H1 (cell line): ENCODE results near the gene PTGDS. TPM values are rescaled to one million over a fixed set of nuclear protein-coding genes. Genes with fewer than 3 reads are reported as not detected.

Source experiments
- CTCF ChIA-PET: fragments of 300-600 bp; sonication (Branson Sonifier 250); formaldehyde crosslinking; loops from one replicate; lab custom pipeline; 2021; ENCODE audit not compliant: partially characterized antibody; lab: Charles Lee
- POLR2A ChIA-PET: fragments of 300-600 bp; sonication (Branson Sonifier 250); formaldehyde crosslinking; loops from one replicate; lab custom pipeline; 2021; ENCODE audit warnings: inconsistent platforms; ENCODE audit not compliant: partially characterized antibody; lab: Charles Lee
- DNase-seq, 2 experiments: peaks; one replicate each; pipeline versions ENCODE4 v3.0.0 to v3.0.0-alpha.2; 2010 to 2022; ENCODE audit warnings: low spot score in 2 of 2, low read depth in 1 of 2, mixed read lengths in 1 of 2
- FAIRE-seq: peaks from 2 replicates; lab custom pipeline; 2011; peaks lifted over from hg19 to GRCh38; lab: Jason Lieb, UNC
- H2AFZ ChIP-seq: 2 replicates; pipeline ENCODE4 v1.8.1; 2012; ENCODE audit warnings: low read length, inconsistent platforms
- H2AK5ac ChIP-seq: 2 replicates; pipeline ENCODE4 v1.6.1; 2013; ENCODE audit warnings: low read depth, low read length
- H2BK120ac ChIP-seq: replicated peaks from 2 replicates; pipeline ENCODE3; 2013; ENCODE audit warnings: low read depth, low read length, inconsistent platforms
- H2BK12ac ChIP-seq: 2 replicates; pipeline ENCODE4 v1.6.1; 2013; ENCODE audit warnings: low read depth, low read length
- H2BK15ac ChIP-seq: 2 replicates; pipeline ENCODE4 v1.6.1; 2013; ENCODE audit warnings: low read length
- H2BK20ac ChIP-seq: 2 replicates; pipeline ENCODE4 v1.6.1; 2013; ENCODE audit warnings: low read length
- H2BK5ac ChIP-seq: 2 replicates; pipeline ENCODE4 v1.6.1; 2013; ENCODE audit warnings: low read depth, low read length
- H3K14ac ChIP-seq: 2 replicates; pipeline ENCODE4 v1.6.1; 2013; ENCODE audit warnings: inconsistent platforms; ENCODE audit not compliant: insufficient read length
- H3K18ac ChIP-seq: 2 replicates; pipeline ENCODE4 v1.6.1; 2013; ENCODE audit warnings: low read length; ENCODE audit errors: extremely low read depth
- H3K23ac ChIP-seq: 2 replicates; pipeline ENCODE4 v1.6.1; 2013; ENCODE audit warnings: inconsistent platforms; ENCODE audit not compliant: insufficient read length
- H3K23me2 ChIP-seq: 2 replicates; pipeline ENCODE4 v1.6.1; 2013; ENCODE audit warnings: low read depth, low read length
- H3K27ac ChIP-seq: 2 replicates; pipeline ENCODE4 v1.6.1; 2011; ENCODE audit warnings: low read depth, low read length, inconsistent platforms
- H3K27me3 ChIP-seq, 4 experiments: replicated peaks in 1 of 4; 1 replicate in 1 of 4; 2 replicates in 3 of 4; pipeline versions ENCODE4 v1.6.1 to v1.8.1; 2011 to 2013; ENCODE audit warnings: low read length in 3 of 4, mild to moderate bottlenecking in 3 of 4, inconsistent platforms in 2 of 4, mixed read lengths in 2 of 4, moderate library complexity in 1 of 4; ENCODE audit not compliant: control insufficient read depth in 3 of 4, insufficient read depth in 3 of 4; ENCODE audit errors: extremely low read depth in 1 of 4
- H3K36me3 ChIP-seq, 4 experiments: 2 replicates each; pipeline versions ENCODE4 v1.6.1 to v1.8.1; 2011 to 2013; ENCODE audit warnings: mild to moderate bottlenecking in 4 of 4, low read length in 3 of 4, moderate library complexity in 2 of 4, control low read depth in 1 of 4, inconsistent platforms in 1 of 4; ENCODE audit not compliant: insufficient read depth in 4 of 4, control insufficient read depth in 2 of 4
- H3K4ac ChIP-seq: replicated peaks from 2 replicates; pipeline ENCODE3; 2013; ENCODE audit warnings: low read length, low read depth, mixed read lengths, inconsistent platforms; ENCODE audit not compliant: insufficient read length
- H3K4me1 ChIP-seq, 4 experiments: replicated peaks in 1 of 4; 1 replicate in 1 of 4; 2 replicates in 3 of 4; pipeline versions ENCODE4 v1.6.1 to v1.8.1; 2011 to 2013; ENCODE audit warnings: low read length in 3 of 4, inconsistent platforms in 2 of 4, mixed read lengths in 1 of 4; ENCODE audit not compliant: insufficient read depth in 4 of 4, control insufficient read depth in 3 of 4
- H3K4me2 ChIP-seq, 2 experiments: 2 replicates each; pipeline versions ENCODE4 v1.6.1 to v1.8.1; 2011 to 2013; ENCODE audit warnings: low read depth in 2 of 2, low read length in 2 of 2, control low read depth in 1 of 2, inconsistent platforms in 1 of 2, mild to moderate bottlenecking in 1 of 2; ENCODE audit not compliant: insufficient read depth in 1 of 2
- H3K4me3 ChIP-seq, 4 experiments: fragments of 200-600, 300-600 bp in 1 of 4; sonication (generic), shearing (Covaris generic), sonication (Bioruptor Twin) in 1 of 4; 2 replicates each; pipeline versions ENCODE4 v1.5.1 to v1.8.1; 2011 to 2016; ENCODE audit warnings: low read length in 4 of 4, low read depth in 3 of 4, control low read depth in 2 of 4, inconsistent platforms in 2 of 4, mild to moderate bottlenecking in 2 of 4, mixed read lengths in 1 of 4, moderate library complexity in 1 of 4; ENCODE audit not compliant: insufficient read depth in 2 of 4; ENCODE audit errors: extremely low read depth in 1 of 4
- H3K56ac ChIP-seq: replicated peaks from 2 replicates; pipeline ENCODE3; 2013; ENCODE audit warnings: low read depth, mild to moderate bottlenecking, mixed read lengths, low read length, inconsistent platforms; ENCODE audit not compliant: insufficient read length
- H3K79me1 ChIP-seq: 2 replicates; pipeline ENCODE4 v1.6.1; 2013; ENCODE audit warnings: low read depth, low read length, control low read depth
- H3K79me2 ChIP-seq, 2 experiments: 2 replicates each; pipeline versions ENCODE4 v1.6.1 to v1.8.1; 2012 to 2013; ENCODE audit warnings: low read length in 2 of 2, mild to moderate bottlenecking in 2 of 2, inconsistent platforms in 1 of 2; ENCODE audit not compliant: insufficient read depth in 2 of 2, control insufficient read depth in 1 of 2
- H3K9ac ChIP-seq, 4 experiments: replicated peaks in 1 of 4; 1 replicate in 1 of 4; 2 replicates in 3 of 4; pipeline versions ENCODE4 v1.6.1 to v1.8.1; 2011 to 2013; ENCODE audit warnings: low read depth in 3 of 4, low read length in 3 of 4, control low read depth in 2 of 4, mild to moderate bottlenecking in 2 of 4, moderate library complexity in 2 of 4, inconsistent platforms in 1 of 4; ENCODE audit errors: extremely low read depth in 1 of 4
- H3K9me3 ChIP-seq, 2 experiments: 2 replicates each; pipeline versions ENCODE4 v1.6.1 to v1.8.1; 2012 to 2013; ENCODE audit warnings: mild to moderate bottlenecking in 2 of 2, moderate library complexity in 2 of 2, control low read depth in 1 of 2, inconsistent platforms in 1 of 2, low read depth in 1 of 2, low read length in 1 of 2, mixed read lengths in 1 of 2; ENCODE audit not compliant: insufficient read depth in 2 of 2
- H4K20me1 ChIP-seq, 2 experiments: replicated peaks in 1 of 2; 2 replicates each; pipeline versions ENCODE3 to v1.8.1; 2011 to 2013; ENCODE audit warnings: inconsistent platforms in 2 of 2, low read length in 2 of 2, mild to moderate bottlenecking in 1 of 2; ENCODE audit not compliant: insufficient read depth in 2 of 2, control insufficient read depth in 1 of 2
- H4K5ac ChIP-seq: 2 replicates; pipeline ENCODE4 v1.6.1; 2013; ENCODE audit warnings: low read length, low read depth, mixed read lengths, inconsistent platforms; ENCODE audit not compliant: insufficient read length
- H4K8ac ChIP-seq: 2 replicates; pipeline ENCODE4 v1.8.0; 2013; ENCODE audit warnings: mild to moderate bottlenecking, moderate library complexity, low read length, inconsistent platforms; ENCODE audit not compliant: insufficient read depth; ENCODE audit errors: extremely low read depth
- H4K91ac ChIP-seq: replicated peaks from 2 replicates; pipeline ENCODE3; 2013; ENCODE audit warnings: low read length, mixed read lengths, inconsistent platforms; ENCODE audit not compliant: insufficient read length
- BCL11A ChIP-seq, 2 experiments: IDR thresholded peaks; one replicate each; pipeline ENCODE4 v1.6.1; 2011; ENCODE audit warnings: low read depth in 2 of 2, low read length in 2 of 2, mild to moderate bottlenecking in 2 of 2
- EZH2 ChIP-seq: fragments of 200-600 bp; sonication (generic); IDR thresholded peaks from 2 replicates; pipeline ENCODE4 v1.7.1; 2012; ENCODE audit warnings: low read depth, mild to moderate bottlenecking, moderate library complexity, low read length, inconsistent platforms; ENCODE audit not compliant: severe bottlenecking
- HDAC2 ChIP-seq, 2 experiments: fragments of 300-600 bp in 1 of 2; sonication (generic) in 1 of 2; IDR thresholded peaks; 2 replicates each; pipeline ENCODE4 v1.6.1; 2011 to 2012; ENCODE audit warnings: low read depth in 2 of 2, low read length in 2 of 2, mild to moderate bottlenecking in 2 of 2, moderate library complexity in 2 of 2, borderline replicate concordance in 1 of 2, inconsistent platforms in 1 of 2
- KDM5A ChIP-seq: fragments of 200-600 bp; IDR thresholded peaks from 2 replicates; pipeline ENCODE4 v1.7.1; 2012; ENCODE audit warnings: mild to moderate bottlenecking, low read length, inconsistent platforms, mixed read lengths
- TAF7 ChIP-seq: optimal IDR thresholded peaks from 2 replicates; pipeline ENCODE3; 2011; ENCODE audit warnings: low read depth, mild to moderate bottlenecking, inconsistent platforms, low read length, moderate library complexity, borderline replicate concordance
- WGBS, 2 experiments: shearing (Covaris generic) in 1 of 2; methylation state at CpG; one replicate each; pipeline versions ENCODE4 v1.1.6 to v1.1.7; 2013 to 2015; ENCODE audit warnings: low lambda C conversion rate in 2 of 2, mixed read lengths in 2 of 2, inconsistent platforms in 1 of 2, low coverage in 1 of 2, missing lambda C conversion rate in 1 of 2; ENCODE audit not compliant: insufficient replicate concordance in 2 of 2, insufficient coverage in 1 of 2, insufficient read length in 1 of 2; ENCODE audit errors: extremely low coverage in 1 of 2, missing lambda C conversion rate in 1 of 2; 5-methylcytosine and 5-hydroxymethylcytosine counted together
- polyA plus RNA-seq, 7 experiments: library from polyadenylated mRNA; depleted of rRNA in 3 of 7; stranded (reverse) in 5 of 7; unstranded in 2 of 7; fragments of >200 nt in 5 of 7; fragments of 200-250 nt in 2 of 7; gene quantifications; 1 replicate in 5 of 7; 2 replicates in 1 of 7; 4 replicates in 1 of 7; pipeline versions ENCODE4 v1.2.1 to v1.2.3, GENCODE V29; 2011 to 2013; ENCODE audit warnings: missing spikeins in 2 of 7, mixed read lengths in 2 of 7
- total RNA-seq: library from RNA; stranded (reverse); fragmentation: NEBNext Ultra II Directional; extraction: Animal tissue kit (Norgen Biotek cat#: 25700); gene quantifications from 2 replicates; pipeline ENCODE4 v1.2.1, GENCODE V29; 2021

PTGDS gene
- total and polyA plus RNA-seq, 2 of the 8 experiments (the other 6 are each of a cell fraction or from before 2014, with no cell fraction given): 1.7 to 2.3 TPM

- WGBS, 2 experiments: 87% methylated on average over 6 of the region's 7 CpGs; no CpG with 5 or more reads in 1 of the 2 experiments
- Histone ChIP-seq H2BK20ac (no peak overlapping the region), H3K4me3 (no peak overlapping the region), H3K27me3 (no peaks in the 10 kb centered on the region), H3K56ac (no peak overlapping the region), H4K91ac (no peak overlapping the region), H4K5ac (no peak overlapping the region), H3K9ac (no peak overlapping the region), H2BK5ac (no peak overlapping the region), H3K79me2 (no peaks in the 10 kb centered on the region), H3K4ac (no peak overlapping the region), H2BK120ac (no peak overlapping the region), H3K27ac (no peak overlapping the region), H3K4me1 (peaks cover 0 to 2% (median 0%) of the 10 kb centered on the region in 4 experiments; a peak in 2 of 7 replicates), H4K8ac (no peak overlapping the region), H3K79me1 (no peaks in the 10 kb centered on the region; the same call in 1 of the 2 replicates), H3K18ac (no peak overlapping the region), H4K20me1 (peaks cover 0 to 6% of the 10 kb centered on the region in 2 experiments), H3K4me2 (no peak overlapping the region), H2BK12ac (no peak overlapping the region), H2AFZ (no peak overlapping the region), H2BK15ac (no peak overlapping the region), H3K9me3 (no peaks in the 10 kb centered on the region), H2AK5ac (no peak overlapping the region), H3K23ac (no peak overlapping the region), H3K14ac (no peak overlapping the region), H3K23me2 (peaks cover 12% of the 10 kb centered on the region; the same call in 1 of the 2 replicates), H3K36me3 (no peaks in the 10 kb centered on the region)
- ChIA-PET POLR2A (interaction anchor here (0.6 to 1.2 kb wide), 2 partner anchors 7 to 196 kb away, joined by 3 read pairs; no protein-coding TSS in a partner anchor), CTCF (interaction anchor here (1.5 to 5.6 kb wide), 3 partner anchors 10 to 70 kb away, joined by 4 to 32 read pairs (median 31); partner anchors contain the start of gene PTGDS)
- TF ChIP-seq HDAC2 (IDR thresholded peaks at IDR 0.05; ENCODE audit: borderline replicate concordance in 1 of 2, low read depth in 2 of 2, low read length in 2 of 2) (no peak), EZH2 (no peak), BCL11A (IDR thresholded peaks at IDR 0.05; ENCODE audit: low read depth in 2 of 2, low read length in 2 of 2) (no peak), KDM5A (no peak), TAF7 (no peak)
- FAIRE-seq: no peak
- DNase-seq: no peak
Measured at GRCh38 chr9:136958473-136958872, 18.8 kb upstream of the PTGDS start.
